ENCODE results near the gene EGF. TPM values are rescaled to one million over a fixed set of nuclear protein-coding genes. Genes with fewer than 3 reads are reported as not detected.
A peak's percentile ranks its signal among the peaks of the same experiment; 100 is the strongest.
"Not testable (repeated sequence)": the region's sequence is repeated elsewhere in the genome, so short reads cannot be mapped to it uniquely, and the experiment has no call there.

The EGF gene
- total RNA-seq, 1 donor from 2014 or later = 0.41 TPM

DNA sequence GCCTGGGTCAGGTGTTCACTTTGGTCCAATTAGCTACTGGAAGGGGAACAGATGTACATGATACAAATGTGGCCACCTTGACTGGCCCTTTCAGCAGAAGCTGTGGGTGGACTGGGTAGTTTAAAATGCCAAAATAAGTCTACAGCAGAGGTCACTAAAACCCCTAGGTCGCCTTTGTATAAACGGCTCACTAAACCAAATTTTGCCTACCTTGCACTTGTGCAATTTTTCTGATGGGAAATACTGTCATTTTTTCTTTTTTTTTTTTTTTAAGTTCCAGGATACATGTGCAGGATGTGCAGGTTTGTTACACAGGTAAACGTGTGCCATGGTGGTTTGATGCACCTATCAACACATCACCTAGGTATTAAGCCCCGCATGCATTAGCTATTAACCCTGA lies 109.8 kb downstream of the EGF start:
- no peak for DNase-seq (ENCODE audit: extremely low read depth, low read depth, low spot score)

DNA sequence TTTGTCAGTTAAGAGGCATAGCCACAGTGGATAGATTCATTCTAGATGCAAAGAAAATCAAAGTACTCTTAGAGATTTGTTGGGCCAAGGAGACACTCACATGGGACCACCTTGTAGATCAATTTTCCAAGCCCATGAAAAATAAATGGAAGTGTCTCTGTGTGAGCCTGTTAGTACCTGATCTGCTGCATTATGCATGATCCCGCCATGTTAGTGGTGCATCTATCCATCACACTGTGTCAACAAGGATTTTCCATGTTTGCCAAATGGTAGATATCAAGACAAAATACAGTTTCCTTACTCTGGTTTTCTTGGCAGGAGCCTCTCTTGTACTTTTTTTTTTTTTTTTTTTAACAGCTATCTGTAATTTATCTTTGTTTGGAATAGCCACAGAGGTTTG lies 112.4 kb downstream of the EGF start:
- DNase-seq (ENCODE audit: extremely low read depth, low read depth, low spot score) = no peak

DNA sequence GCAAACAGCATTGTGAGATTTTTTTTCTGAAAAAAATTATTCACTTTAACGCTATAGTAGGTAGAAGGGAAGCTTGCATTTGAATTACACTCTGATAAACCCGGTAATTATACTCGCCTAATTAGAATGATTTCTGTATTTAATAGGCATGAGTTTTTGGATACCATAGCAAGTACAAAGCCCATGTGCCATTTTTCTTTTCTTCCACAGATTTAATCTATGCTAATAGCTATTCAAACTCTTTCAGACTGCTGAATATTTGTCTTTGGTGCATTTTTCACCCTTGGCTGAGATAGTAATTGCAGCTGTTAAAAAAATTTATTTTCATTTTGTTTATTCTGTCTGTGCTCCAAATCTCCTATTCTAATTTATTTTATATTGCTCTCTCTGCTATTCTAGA lies 113.0 kb downstream of the EGF start:
- no peak for DNase-seq (ENCODE audit: extremely low read depth, low read depth, low spot score)

DNA sequence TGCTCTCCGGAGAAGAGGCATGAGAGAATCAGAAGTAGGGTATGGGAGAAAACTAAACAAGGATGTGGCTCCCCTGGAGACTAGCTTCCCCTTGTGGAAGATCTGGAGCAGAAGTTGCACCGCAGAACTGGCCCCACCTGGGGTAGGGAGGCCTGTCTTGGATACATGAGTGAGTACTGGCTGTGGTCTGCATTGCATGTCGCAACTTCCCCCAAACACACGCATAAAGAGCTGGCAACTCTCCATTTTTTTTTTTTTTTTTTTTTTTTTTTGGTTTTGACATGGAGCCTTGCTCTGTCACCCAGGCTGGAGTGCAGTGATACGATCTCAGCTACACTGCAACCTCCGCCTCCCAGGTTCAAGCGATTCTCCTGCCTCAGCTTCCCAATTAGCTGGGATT lies 119.9 kb downstream of the EGF start:
- DNase-seq (ENCODE audit: extremely low read depth, low read depth, low spot score) = no peak

DNA sequence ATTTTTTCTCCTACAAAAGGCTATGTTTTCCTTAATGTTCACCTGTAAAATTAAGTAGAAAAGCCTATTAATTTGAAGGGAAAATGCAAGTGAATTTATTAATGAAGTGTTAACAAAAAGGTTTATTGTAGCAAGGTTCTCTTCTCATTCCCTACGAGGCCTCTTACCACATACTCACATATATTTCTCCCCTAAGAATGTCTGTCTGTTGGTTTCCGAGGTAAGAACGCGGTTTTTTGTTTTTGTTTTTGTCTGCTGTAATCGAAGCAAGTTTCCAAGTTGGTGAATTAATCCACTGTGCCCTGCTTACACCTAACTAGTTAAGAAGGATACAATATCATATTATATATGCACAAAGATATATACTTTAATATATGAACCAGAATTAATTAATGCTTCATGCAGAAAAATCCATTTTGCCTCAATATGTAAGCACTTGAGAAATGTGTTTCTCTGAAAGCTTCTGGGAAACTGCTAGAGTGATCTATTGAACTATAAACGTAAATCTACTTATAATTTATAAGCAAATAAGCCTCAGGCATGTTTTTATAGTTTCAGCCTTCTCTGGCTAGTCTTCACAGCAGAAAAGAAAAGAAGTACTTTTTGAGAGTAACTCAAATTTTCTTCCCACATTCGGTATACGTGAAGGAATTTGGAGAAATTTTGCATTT lies 120.8 kb downstream of the EGF start:
- DNase-seq (ENCODE audit: extremely low read depth, low read depth, low spot score) = no peak

DNA sequence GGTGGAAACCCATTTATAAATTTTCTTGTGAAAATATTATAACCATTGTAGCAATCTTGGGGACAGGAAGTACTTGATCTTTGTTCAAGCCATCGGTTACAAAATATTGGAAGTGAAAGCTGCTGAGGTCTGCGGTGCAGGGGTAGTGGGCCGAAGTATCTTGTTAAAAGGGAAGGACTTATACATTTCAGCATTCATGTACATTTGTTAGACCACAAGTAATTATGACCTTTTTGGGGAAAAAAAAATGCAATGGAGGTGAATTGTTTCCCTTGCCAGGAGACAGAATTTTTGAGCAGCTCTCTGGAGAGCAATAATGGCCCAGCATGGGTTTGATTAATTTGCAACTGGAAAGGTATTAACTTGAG lies 121.3 kb downstream of the EGF start:
- no peak for DNase-seq (ENCODE audit: extremely low read depth, low read depth, low spot score)

DNA sequence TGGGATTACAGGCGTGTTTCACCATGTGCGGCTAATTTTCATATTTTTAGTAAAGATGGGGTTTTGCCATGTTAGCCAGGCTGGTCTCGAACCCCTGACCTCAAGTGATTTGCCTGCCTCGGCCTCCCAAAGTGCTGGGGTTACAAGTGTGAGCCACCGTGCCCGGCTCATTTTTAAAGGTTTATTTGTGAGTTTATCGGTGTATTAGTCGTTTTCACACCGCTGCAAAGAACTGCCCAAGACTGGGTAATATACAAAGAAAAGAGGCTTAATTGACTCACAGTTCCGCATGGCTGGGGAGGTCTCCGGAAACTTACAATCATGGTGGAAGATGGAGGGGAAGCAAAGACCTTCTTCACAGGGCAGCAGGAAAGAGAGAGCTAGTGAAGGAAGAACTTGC lies 126.5 kb downstream of the EGF start:
- DNase-seq (ENCODE audit: extremely low read depth, low read depth, low spot score) = not testable (repeated sequence)

DNA sequence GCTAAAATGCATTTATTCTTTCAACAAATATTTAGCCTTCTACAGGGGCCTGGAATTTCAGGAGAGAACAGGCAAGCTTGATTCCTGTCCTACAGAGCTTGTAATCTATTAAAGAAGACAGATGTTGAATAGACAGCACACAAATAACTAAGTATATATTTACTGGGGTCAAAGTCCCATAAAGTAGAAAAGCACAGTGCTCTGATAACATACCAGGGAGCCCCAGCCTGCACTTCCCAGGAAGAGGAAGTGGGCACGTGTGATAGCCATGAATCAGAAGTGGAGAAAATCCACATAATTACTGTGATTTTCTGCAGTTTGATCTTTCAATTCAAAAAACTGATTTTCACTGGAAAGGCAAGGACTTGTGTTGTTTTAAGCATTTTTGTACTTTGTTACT lies 129.1 kb downstream of the EGF start:
- no peak for DNase-seq (ENCODE audit: extremely low read depth, low read depth, low spot score)

DNA sequence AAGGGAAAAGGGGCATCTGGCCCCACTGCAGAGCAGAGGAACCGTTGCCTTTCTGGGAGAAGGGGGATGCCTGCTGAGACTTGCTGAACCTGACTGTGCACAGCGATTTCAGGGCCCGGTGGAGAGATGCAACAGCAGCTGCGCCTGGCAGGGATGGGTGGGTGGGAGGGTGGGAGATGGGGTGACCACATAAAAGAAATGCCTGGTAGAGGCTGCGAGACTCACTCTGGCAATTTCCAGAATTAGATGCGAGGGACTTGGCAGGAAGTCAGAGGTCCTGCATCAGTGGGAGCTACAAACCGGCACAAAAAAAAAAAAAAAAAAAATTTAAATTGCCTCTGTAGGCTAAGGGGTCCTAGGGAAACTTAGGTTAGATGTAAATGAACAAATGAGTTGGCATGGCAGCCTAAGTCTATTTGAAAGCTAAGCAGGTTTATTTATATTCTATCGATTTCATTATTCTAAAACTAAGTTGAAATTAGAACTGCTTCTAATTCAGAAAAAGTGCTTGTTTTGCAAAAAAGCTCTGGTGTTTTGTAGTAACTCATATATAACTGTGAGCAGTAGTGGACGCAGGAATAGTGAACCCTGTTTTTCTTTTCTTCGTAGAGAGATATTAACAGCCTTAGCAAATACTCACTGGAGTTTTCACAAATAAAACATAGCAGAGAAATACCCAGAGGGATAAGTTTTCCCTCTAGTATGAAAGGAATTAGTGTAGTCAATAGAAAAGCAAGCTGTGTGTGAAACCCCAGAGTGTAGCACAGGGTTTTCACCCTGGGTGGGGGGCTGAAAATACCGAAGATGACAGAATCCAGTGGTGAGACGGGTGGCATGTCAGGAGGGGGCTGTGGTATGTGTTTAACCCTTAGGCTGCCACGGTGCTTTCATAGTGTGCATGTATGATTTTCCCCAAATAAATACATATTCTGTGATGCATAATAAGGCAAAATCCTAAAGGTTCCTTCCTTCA lies 130.1 kb downstream of the EGF start:
- DNase-seq (ENCODE audit: extremely low read depth, low read depth, low spot score) = no peak

DNA sequence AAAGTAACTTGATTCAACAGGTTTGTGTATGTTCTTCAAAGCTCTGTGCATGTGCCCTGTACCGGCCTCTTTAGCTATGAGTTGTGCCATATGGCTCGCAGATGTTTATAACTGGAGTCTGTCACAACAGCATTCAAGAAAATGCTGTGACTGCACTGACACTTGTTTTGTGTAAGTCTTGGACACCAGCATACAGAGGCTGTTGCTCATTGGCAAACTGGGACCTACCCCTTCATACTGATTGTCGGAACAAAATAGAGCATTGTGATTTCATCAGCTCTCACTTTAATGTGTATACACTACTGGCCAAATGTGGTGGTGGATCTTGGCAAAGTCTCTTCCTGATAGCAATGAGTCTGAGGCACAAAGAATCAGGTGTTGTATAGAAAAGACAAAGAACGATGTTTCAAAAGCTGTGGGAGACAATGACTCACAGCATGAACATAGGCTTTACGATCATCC lies 133.9 kb downstream of the EGF start:
- DNase-seq (ENCODE audit: extremely low read depth, low read depth, low spot score) = no peak

DNA sequence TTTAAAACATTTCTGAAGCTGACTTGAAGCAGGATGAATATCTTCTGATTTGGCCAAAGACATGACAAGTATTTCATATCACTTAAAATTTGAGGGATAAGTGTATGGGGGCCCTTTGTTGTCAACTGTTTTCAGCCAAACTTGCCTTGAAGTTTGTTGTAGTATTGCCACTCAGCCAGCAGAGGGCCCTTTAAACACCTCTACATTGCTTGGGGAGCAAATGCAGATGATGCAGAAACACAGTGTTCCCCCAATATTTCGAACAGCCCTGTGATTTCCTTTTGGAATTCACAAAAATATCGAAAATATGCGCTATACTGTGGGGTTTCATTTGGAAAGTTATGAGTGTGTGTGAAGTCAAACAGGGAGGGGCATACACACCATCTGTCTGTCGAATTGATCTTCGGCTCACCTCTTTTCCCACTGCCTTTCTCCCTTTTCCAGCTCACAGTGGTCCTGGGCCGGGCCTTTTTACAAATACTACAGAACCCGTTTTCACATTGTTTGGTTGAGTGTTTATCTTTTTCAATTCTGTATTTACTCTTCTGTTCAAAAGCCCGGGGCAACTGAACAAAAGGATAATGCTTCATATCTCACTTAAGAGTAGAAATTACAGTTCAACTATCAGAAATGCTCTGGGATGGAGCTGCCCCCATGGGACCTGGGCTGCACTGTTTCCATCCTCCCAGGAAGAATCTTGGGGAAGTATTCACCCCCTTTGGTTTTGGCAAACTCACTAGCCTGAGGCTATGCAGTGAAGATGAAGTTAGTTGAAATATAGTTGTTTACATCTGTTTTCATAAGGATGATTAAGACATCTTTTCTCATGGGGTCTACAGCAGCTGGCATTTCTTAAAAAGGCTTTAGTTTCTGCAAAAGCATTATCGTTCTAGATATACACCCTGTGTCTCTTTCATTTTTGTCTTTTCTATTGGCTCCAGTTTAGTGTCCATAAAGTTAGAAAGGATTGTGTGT lies 137.6 kb downstream of the EGF start:
- peak; percentile 16 for DNase-seq (ENCODE audit: extremely low read depth, low read depth, low spot score)

DNA sequence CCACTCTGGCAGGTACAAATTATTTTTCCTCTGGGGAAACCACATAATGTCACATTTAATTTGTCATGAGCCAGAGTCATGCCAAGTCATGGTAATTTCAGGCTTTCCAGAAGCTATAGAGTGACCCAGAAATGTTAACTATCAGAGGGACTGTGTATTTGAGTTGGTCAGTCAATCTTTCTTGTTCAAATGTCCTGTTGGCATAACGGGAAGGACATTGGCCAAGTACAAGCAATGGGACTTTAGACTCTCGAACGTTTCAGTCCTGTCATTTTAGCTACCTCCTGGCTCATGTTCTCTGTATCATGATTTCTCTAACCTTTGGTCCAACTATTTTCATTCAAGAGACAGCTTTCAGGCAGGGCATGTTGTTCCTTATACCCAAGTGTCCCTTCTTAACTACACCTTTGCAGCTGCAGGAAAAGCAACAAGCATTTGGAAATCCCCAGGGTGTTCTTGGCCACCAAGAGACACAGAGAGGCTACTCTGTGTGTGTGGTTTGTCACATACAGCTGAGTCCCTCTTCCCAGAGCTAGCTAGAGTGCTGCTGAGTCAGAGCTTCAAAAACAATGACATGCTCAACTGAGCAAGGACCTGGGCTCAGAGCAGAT lies 142.6 kb downstream of the EGF start:
- no peak for DNase-seq (ENCODE audit: extremely low read depth, low read depth, low spot score)

DNA sequence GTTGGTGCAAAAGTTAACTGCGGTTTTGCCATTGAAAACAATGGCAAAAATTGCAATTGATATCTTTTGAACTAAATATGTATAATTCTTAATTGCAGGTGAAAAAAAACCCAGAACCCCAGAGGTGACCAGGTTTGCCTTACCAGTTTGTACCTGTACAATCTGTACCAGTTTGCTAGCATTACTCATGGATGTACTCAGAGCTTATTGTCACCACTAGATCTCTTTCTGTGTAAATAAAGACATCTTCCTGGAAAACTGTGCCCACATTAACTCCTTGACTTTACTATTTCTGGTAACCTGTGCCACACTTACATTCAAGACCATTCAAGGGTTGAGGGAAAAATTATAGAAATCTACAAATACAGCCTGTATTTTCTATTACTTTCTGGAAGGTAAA lies 146.0 kb downstream of the EGF start:
- no peak for DNase-seq (ENCODE audit: extremely low read depth, low read depth, low spot score)

DNA sequence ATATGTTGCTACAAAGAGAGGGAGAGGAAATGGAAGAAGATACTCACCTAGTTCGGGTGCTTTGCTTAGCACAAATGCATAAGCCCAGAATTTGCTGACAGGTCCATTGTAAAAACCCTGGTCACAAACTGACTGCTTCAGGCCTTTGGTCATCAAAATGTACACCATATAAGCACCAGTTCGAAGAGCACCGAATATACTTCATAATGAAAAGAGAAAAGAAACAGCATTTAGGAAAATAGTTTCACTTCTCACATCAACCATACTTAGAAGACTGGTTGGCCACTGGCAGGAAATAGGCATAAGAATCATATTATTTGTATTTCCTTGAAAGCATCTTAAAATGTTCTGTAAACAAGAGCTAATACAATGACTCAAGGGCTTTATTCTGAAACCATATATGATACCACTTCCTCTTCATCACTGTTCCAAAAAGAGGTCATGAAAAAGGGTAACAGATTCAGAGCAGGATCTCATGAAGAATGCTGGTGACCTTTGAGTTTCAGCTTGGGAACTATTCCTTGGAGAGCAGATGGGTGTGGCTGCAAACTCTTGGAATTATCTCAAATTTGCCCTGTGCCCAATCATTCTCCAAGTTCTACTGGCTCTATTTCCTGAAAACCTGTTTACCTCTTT lies 147.0 kb downstream of the EGF start:
- no peak for DNase-seq (ENCODE audit: extremely low read depth, low read depth, low spot score)

DNA sequence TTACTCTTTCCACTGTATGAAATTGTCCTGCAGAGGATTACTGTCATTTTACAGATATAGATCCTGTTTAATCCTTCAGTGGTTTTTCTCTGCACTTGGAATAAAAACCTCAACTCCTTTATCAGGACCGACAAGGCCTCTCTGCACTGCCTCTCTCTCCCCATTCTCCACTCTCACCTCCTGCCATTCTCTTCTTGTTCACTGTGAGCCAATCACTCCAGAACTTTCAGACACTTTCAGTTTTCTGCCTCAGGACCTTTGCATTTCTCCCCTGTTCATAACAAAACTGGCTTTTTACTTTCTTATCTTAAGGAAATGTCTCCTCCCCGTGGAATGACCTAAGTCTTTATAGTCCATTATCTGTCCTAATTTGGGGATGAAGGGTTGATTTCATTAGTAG lies 148.4 kb downstream of the EGF start:
- DNase-seq (ENCODE audit: extremely low read depth, low read depth, low spot score) = no peak

Other genes with a start within 250 kb of the EGF start
- 33.0 and 37.6 TPM in 2 replicates for gene CASP6, start 209.4 kb upstream of the EGF start, total RNA-seq
- gene PLA2G12A, start 182.8 kb upstream of the EGF start, total RNA-seq = 10.3 and 39.8 TPM in 2 replicates
- 45.9 and 61.9 TPM in 2 replicates for gene CFI, start 110.9 kb upstream of the EGF start, total RNA-seq
- 12.1 and 13.2 TPM in 2 replicates for gene GAR1, start 97.1 kb upstream of the EGF start, total RNA-seq
- not detected in 2 replicates for gene RRH, start 84.9 kb upstream of the EGF start, total RNA-seq
- 0.15 and 0.18 TPM in 2 replicates for gene LRIT3, start 64.8 kb upstream of the EGF start, total RNA-seq